ENCODE results near the gene PTTG1IP. TPM values are rescaled to one million over a fixed set of nuclear protein-coding genes. Genes with fewer than 3 reads are reported as not detected.

The PTTG1IP gene
- polyA plus RNA-seq, 1 donor (not counting 4 experiments of a cell fraction or from before 2014, with no cell fraction given) = 132 TPM

- dilution Hi-C loops (cut with MboI; ENCODE audit: extremely low pct_ligation_motif_present, low sequenced_read_pairs) = no loop called here
- H3K9me1 ChIP-seq (ENCODE audit: control insufficient read depth, extremely low read depth, insufficient read depth, low read length) = no peaks in the 10 kb centered on the region
- H3K4me1 ChIP-seq (ENCODE audit: control insufficient read depth, extremely low read depth, insufficient read depth, low read length) = peaks cover 13% of the 10 kb centered on the region
- DNase-seq (ENCODE audit: low read depth, low spot score) (no peak), FAIRE-seq (no peak)
- peaks cover 1 to 5% of the 10 kb centered on the region in 2 experiments for H3K36me3 ChIP-seq (ENCODE audit: control insufficient read depth in 2 of 2, extremely low read depth in 1 of 2, insufficient read depth in 2 of 2, low read length in 2 of 2)
- H4K20me1 ChIP-seq (ENCODE audit: control insufficient read depth, extremely low read depth, insufficient read depth, low read length) = no peaks in the 10 kb centered on the region
- no peak overlapping the region for H3K9ac ChIP-seq (ENCODE audit: control insufficient read depth, extremely low read depth, insufficient read depth, low read length)
- no peak overlapping the region for H2AFZ ChIP-seq (ENCODE audit: control insufficient read depth, low read length)
- H3K4me3 ChIP-seq (ENCODE audit: control insufficient read depth in 2 of 3, extremely low read depth in 1 of 3, insufficient read depth in 2 of 3, low read depth in 1 of 3, low read length in 3 of 3) = no peak overlapping the region
- H3K27ac ChIP-seq (ENCODE audit: control insufficient read depth, insufficient read depth, low read length) = no peak overlapping the region
- no peak overlapping the region for H3K4me2 ChIP-seq (ENCODE audit: control insufficient read depth, extremely low read depth, insufficient read depth, low read depth, low read length)
- no peak for TF ChIP-seq EZH2 (IDR thresholded peaks at IDR 0.05; ENCODE audit: low read length)
- no peak for TF ChIP-seq CTCF (optimal IDR thresholded peaks at IDR 0.05 in 1 of 3, IDR thresholded peaks at IDR 0.05 in 1 of 3, conservative IDR thresholded peaks at IDR 0.05 in 1 of 3; ENCODE audit: extremely low read depth in 1 of 3, insufficient read depth in 2 of 3, low read length in 3 of 3)
- no peaks in the 10 kb centered on the region for H3K79me2 ChIP-seq (ENCODE audit: control insufficient read depth, insufficient read depth, low read length)
- peaks cover 15% of the 10 kb centered on the region for H3K27me3 ChIP-seq (ENCODE audit: control insufficient read depth, extremely low read depth, insufficient read depth, low read length)
- no peaks in the 10 kb centered on the region for H3K9me3 ChIP-seq (ENCODE audit: control insufficient read depth, low read depth, low read length)
Observed at GRCh38 chr21:44844256-44844655, 29.2 kb downstream of the PTTG1IP start.

GRCh38 chr21:44842721-44843445 is 30.6 kb downstream of the PTTG1IP start:
- Histone ChIP-seq H3K9me3 (ENCODE audit: control insufficient read depth, low read depth, low read length) (no peaks in the 10 kb centered on the region), H3K79me2 (ENCODE audit: control insufficient read depth, insufficient read depth, low read length) (no peaks in the 10 kb centered on the region), H3K9ac (ENCODE audit: control insufficient read depth, extremely low read depth, insufficient read depth, low read length) (no peak overlapping the region), H2AFZ (ENCODE audit: control insufficient read depth, low read length) (no peak overlapping the region), H3K27me3 (ENCODE audit: control insufficient read depth, extremely low read depth, insufficient read depth, low read length) (peaks cover 15% of the 10 kb centered on the region), H3K9me1 (ENCODE audit: control insufficient read depth, extremely low read depth, insufficient read depth, low read length) (no peaks in the 10 kb centered on the region), H3K36me3 (ENCODE audit: control insufficient read depth in 2 of 2, extremely low read depth in 1 of 2, insufficient read depth in 2 of 2, low read length in 2 of 2) (no peaks in the 10 kb centered on the region), H3K4me3 (ENCODE audit: control insufficient read depth in 2 of 3, extremely low read depth in 1 of 3, insufficient read depth in 2 of 3, low read depth in 1 of 3, low read length in 3 of 3) (no peak overlapping the region), H3K4me1 (ENCODE audit: control insufficient read depth, extremely low read depth, insufficient read depth, low read length) (peaks cover 13% of the 10 kb centered on the region), H3K27ac (ENCODE audit: control insufficient read depth, insufficient read depth, low read length) (no peak overlapping the region), H3K4me2 (ENCODE audit: control insufficient read depth, extremely low read depth, insufficient read depth, low read depth, low read length) (no peak overlapping the region), H4K20me1 (ENCODE audit: control insufficient read depth, extremely low read depth, insufficient read depth, low read length) (no peaks in the 10 kb centered on the region)
- TF ChIP-seq CTCF (optimal IDR thresholded peaks at IDR 0.05 in 1 of 3, IDR thresholded peaks at IDR 0.05 in 1 of 3, conservative IDR thresholded peaks at IDR 0.05 in 1 of 3; ENCODE audit: extremely low read depth in 1 of 3, insufficient read depth in 2 of 3, low read length in 3 of 3) = no peak
- no peak for TF ChIP-seq EZH2 (IDR thresholded peaks at IDR 0.05; ENCODE audit: low read length)
- dilution Hi-C loops (cut with MboI; ENCODE audit: extremely low pct_ligation_motif_present, low sequenced_read_pairs) = no loop called here
- DNase-seq (ENCODE audit: low read depth, low spot score) (no peak), FAIRE-seq (no peak)
